ENCODE results near the gene PNMA6F.

Gene PNMA6F

GRCh38 chrX:153307276-153308178 is 14.0 kb downstream of the PNMA6F start:
- TF ChIP-seq CTCF (IDR thresholded peaks at IDR 0.05; ENCODE audit: low read depth, low read length), result no peak
- no peak overlapping the region for H3K4me3 ChIP-seq (ENCODE audit: low read depth, low read length)

GRCh38 chrX:153306527-153307115 is 14.9 kb downstream of the PNMA6F start:
- H3K4me3 ChIP-seq (ENCODE audit: low read depth, low read length), result no peak overlapping the region
- no peak for TF ChIP-seq CTCF (IDR thresholded peaks at IDR 0.05; ENCODE audit: low read depth, low read length)

GRCh38 chrX:153305972-153306371 is 15.6 kb downstream of the PNMA6F start:
- TF ChIP-seq CTCF (IDR thresholded peaks at IDR 0.05; ENCODE audit: low read depth, low read length), result no peak
- H3K4me3 ChIP-seq (ENCODE audit: low read depth, low read length), result no peak overlapping the region

GRCh38 chrX:153304988-153305736 is 16.4 kb downstream of the PNMA6F start:
- TF ChIP-seq CTCF (IDR thresholded peaks at IDR 0.05; ENCODE audit: low read depth, low read length), result no peak
- H3K4me3 ChIP-seq (ENCODE audit: low read depth, low read length), result no peak overlapping the region

GRCh38 chrX:153303276-153304262 is 18.0 kb downstream of the PNMA6F start:
- TF ChIP-seq CTCF (IDR thresholded peaks at IDR 0.05; ENCODE audit: low read depth, low read length), result no peak
- no peak overlapping the region for H3K4me3 ChIP-seq (ENCODE audit: low read depth, low read length)

- no peak for TF ChIP-seq CTCF (IDR thresholded peaks at IDR 0.05; ENCODE audit: low read depth, low read length)
These were observed 18.8 kb downstream of the PNMA6F start for GRCh38 chrX:153302796-153303195.

More at GRCh38 chrX:153302796-153303195, 18.8 kb downstream of the PNMA6F start:
- no peak overlapping the region for H3K4me3 ChIP-seq (ENCODE audit: low read depth, low read length)

Data from WI38 (cell line).